K562 (cell line): ENCODE results near the gene GPSM3.
"Not testable (repeated sequence)": the region's sequence is repeated elsewhere in the genome, so short reads cannot be mapped to it uniquely, and the experiment has no call there.

Experiments used
- CBX3 ChIP-seq, 2 experiments: IDR thresholded peaks; 1 replicate in 1 of 2; 2 replicates in 1 of 2; pipeline ENCODE4 v1.6.1; 2012; ENCODE audit warnings: inconsistent platforms in 2 of 2, low read length in 2 of 2, borderline replicate concordance in 1 of 2, control low read depth in 1 of 2
- RBM39 ChIP-seq: fragments of 200-400 bp; formaldehyde crosslinking; optimal IDR thresholded peaks from 2 replicates; pipeline ENCODE3; 2018; ENCODE audit warnings: low read depth, low read length
- SAFB ChIP-seq: fragments of 200-400 bp; formaldehyde crosslinking; IDR thresholded peaks from 2 replicates; pipeline ENCODE4 v1.6.1; 2017; ENCODE audit warnings: low read depth, low read length, borderline replicate concordance
- ZNF354B ChIP-seq: fragments of 250-450 bp; sonication (Bioruptor Pico); IDR thresholded peaks from 2 replicates; pipeline ENCODE4 v1.4.0; 2020
- TF ChIP-seq, protein P1 (sequence below), 3 experiments: fragments of 200-800 bp in 1 of 3; sonication (Bioruptor generic) in 1 of 3; sonication (generic) in 1 of 3; formaldehyde crosslinking in 1 of 3; IDR thresholded peaks; 2 replicates each; pipeline versions ENCODE4 v1.6.1 to v1.8.0; 2016 to 2022; ENCODE audit warnings: mild to moderate bottlenecking in 2 of 3, missing compliant biosample characterization in 2 of 3, missing genetic modification characterization in 2 of 3, missing genetic modification reagents in 1 of 3
- TF ChIP-seq, protein P2 (sequence below): fragments of 250-450 bp; sonication (Bioruptor Pico); IDR thresholded peaks from 2 replicates; pipeline ENCODE4 v1.5.0; 2022; ENCODE audit warnings: mild to moderate bottlenecking

DNA sequence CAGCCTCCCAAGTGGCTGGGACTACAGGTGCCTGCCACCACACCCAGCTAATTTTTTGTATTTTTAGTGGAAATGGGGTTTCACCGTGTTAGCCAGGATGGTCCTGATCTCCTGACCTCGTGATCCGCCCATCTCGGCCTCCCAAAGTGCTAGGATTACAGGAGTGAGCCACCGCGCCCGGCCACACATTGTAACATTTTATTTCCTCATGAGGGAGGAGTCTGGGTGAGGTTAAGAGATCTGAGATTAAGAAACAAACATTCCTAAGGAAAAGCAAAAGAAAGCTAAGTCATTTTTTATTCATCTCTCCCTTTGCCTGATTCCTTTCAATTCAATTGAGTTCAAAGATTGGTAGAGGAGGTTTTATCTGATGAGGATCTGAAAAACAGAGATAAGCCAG is 48.2 kb downstream of the GPSM3 start:
- TF ChIP-seq, protein P1, sequence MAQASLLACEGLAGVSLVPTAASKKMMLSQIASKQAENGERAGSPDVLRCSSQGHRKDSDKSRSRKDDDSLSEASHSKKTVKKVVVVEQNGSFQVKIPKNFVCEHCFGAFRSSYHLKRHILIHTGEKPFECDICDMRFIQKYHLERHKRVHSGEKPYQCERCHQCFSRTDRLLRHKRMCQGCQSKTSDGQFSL (CRISPR knock-in tag; IDR thresholded peaks at IDR 0.05): not testable (repeated sequence)
- TF ChIP-seq, protein P1 (tag; IDR thresholded peaks at IDR 0.05): not testable (repeated sequence)
- TF ChIP-seq ZNF354B; RBM39; CBX3 (IDR thresholded peaks at IDR 0.05; ENCODE audit: borderline replicate concordance in 1 of 2, low read length in 2 of 2); SAFB: not testable (repeated sequence)
- TF ChIP-seq, protein P2, sequence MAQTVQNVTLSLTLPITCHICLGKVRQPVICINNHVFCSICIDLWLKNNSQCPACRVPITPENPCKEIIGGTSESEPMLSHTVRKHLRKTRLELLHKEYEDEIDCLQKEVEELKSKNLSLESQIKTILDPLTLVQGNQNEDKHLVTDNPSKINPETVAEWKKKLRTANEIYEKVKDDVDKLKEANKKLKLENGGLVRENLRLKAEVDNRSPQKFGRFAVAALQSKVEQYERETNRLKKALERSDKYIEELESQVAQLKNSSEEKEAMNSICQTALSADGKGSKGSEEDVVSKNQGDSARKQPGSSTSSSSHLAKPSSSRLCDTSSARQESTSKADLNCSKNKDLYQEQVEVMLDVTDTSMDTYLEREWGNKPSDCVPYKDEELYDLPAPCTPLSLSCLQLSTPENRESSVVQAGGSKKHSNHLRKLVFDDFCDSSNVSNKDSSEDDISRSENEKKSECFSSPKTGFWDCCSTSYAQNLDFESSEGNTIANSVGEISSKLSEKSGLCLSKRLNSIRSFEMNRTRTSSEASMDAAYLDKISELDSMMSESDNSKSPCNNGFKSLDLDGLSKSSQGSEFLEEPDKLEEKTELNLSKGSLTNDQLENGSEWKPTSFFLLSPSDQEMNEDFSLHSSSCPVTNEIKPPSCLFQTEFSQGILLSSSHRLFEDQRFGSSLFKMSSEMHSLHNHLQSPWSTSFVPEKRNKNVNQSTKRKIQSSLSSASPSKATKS: not testable (repeated sequence)
